ENCODE data around the gene TMC6. TPM values are rescaled to one million over a fixed set of nuclear protein-coding genes. Genes with fewer than 3 reads are reported as not detected.

Gene TMC6
- total and polyA plus RNA-seq, 2 of the 13 experiments (the other 11 are each of a cell fraction or from before 2014, with no cell fraction given), result 48.4 to 99.1 TPM

DNA sequence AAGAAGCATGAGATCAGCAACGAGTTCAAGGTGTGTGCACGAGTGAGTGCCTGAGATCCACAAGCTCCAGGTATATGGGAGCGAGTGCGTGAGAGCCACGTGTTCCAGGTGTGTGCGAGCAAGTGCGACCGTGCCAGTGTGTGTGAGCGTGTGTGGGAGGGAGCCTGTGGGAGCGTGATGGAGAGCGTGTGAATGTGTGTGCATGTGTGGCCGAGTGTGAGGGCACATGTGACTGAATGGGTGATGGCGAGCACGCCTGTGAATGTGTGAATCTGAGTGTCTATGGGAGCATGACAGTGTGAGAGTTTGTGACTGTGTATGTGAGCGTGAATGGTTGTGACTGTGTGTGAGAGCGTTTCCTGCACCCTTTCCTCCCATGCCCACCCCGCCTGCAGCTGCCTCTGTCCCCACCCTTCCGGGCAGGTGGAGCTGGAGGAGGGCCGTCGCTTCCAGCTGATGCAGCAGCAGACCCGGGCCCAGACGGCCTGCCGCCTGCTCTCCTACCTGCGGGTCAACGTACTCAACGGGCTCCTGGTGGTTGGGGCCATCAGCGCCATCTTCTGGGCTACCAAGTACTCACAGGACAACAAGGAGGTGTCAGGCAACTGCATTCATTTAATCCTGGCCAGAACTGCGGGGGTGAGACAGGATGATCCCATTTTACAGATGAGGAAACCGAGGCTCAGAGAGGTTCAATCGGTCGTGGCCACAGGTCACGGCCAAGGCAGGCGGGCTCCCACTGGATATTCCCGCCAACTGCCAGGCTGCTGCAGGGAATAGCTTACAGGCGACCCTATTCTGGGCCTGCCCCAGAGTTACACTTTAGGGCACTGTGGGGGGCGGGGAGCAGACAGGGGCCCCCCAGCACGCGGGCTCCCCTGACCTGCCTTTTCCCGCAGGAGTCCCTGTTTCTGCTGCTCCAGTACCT is 5.7 kb upstream of the TMC6 start (continued):
- TF ChIP-seq, protein P1, sequence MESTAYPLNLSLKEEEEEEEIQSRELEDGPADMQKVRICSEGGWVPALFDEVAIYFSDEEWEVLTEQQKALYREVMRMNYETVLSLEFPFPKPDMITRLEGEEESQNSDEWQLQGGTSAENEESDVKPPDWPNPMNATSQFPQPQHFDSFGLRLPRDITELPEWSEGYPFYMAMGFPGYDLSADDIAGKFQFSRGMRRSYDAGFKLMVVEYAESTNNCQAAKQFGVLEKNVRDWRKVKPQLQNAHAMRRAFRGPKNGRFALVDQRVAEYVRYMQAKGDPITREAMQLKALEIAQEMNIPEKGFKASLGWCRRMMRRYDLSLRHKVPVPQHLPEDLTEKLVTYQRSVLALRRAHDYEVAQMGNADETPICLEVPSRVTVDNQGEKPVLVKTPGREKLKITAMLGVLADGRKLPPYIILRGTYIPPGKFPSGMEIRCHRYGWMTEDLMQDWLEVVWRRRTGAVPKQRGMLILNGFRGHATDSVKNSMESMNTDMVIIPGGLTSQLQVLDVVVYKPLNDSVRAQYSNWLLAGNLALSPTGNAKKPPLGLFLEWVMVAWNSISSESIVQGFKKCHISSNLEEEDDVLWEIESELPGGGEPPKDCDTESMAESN (CRISPR knock-in tag; conservative IDR thresholded peaks at IDR 0.05), result peak; percentile 72
- TF ChIP-seq NFKBIZ (CRISPR knock-in tag; IDR thresholded peaks at IDR 0.05) (no peak), HHEX (CRISPR knock-in tag; IDR thresholded peaks at IDR 0.05) (no peak), ZNF563 (CRISPR knock-in tag; IDR thresholded peaks at IDR 0.05) (peak; percentile 38; the same call in 1 of the 2 replicates), DZIP1 (CRISPR knock-in tag; IDR thresholded peaks at IDR 0.05) (peak; percentile 47; the same call in 1 of the 2 replicates), CCDC6 (CRISPR knock-in tag; IDR thresholded peaks at IDR 0.05) (0 out of 2 replicates have a peak, but pooled peaks have one; percentile 20), ZNF329 (CRISPR knock-in tag; IDR thresholded peaks at IDR 0.05; ENCODE audit: low read depth) (0 out of 2 replicates have a peak, but pooled peaks have one; percentile 38), ERF (CRISPR knock-in tag; IDR thresholded peaks at IDR 0.05) (no peak)
- TF ChIP-seq, protein P2, sequence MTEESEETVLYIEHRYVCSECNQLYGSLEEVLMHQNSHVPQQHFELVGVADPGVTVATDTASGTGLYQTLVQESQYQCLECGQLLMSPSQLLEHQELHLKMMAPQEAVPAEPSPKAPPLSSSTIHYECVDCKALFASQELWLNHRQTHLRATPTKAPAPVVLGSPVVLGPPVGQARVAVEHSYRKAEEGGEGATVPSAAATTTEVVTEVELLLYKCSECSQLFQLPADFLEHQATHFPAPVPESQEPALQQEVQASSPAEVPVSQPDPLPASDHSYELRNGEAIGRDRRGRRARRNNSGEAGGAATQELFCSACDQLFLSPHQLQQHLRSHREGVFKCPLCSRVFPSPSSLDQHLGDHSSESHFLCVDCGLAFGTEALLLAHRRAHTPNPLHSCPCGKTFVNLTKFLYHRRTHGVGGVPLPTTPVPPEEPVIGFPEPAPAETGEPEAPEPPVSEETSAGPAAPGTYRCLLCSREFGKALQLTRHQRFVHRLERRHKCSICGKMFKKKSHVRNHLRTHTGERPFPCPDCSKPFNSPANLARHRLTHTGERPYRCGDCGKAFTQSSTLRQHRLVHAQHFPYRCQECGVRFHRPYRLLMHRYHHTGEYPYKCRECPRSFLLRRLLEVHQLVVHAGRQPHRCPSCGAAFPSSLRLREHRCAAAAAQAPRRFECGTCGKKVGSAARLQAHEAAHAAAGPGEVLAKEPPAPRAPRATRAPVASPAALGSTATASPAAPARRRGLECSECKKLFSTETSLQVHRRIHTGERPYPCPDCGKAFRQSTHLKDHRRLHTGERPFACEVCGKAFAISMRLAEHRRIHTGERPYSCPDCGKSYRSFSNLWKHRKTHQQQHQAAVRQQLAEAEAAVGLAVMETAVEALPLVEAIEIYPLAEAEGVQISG (CRISPR knock-in tag; IDR thresholded peaks at IDR 0.05), result peak; percentile 52; the same call in 1 of the 2 replicates
- TF ChIP-seq, protein P3, sequence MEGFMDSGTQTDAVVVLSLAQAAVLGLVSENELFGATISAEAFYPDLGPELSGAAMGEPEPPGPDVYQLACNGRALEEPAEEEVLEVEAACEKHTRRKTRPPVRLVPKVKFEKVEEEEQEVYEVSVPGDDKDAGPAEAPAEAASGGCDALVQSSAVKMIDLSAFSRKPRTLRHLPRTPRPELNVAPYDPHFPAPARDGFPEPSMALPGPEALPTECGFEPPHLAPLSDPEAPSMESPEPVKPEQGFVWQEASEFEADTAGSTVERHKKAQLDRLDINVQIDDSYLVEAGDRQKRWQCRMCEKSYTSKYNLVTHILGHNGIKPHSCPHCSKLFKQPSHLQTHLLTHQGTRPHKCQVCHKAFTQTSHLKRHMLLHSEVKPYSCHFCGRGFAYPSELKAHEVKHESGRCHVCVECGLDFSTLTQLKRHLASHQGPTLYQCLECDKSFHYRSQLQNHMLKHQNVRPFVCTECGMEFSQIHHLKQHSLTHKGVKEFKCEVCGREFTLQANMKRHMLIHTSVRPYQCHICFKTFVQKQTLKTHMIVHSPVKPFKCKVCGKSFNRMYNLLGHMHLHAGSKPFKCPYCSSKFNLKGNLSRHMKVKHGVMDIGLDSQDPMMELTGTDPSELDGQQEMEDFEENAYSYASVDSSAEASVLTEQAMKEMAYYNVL (CRISPR knock-in tag; IDR thresholded peaks at IDR 0.05; ENCODE audit: borderline replicate concordance), result peak; percentile 31; the same call in 1 of the 2 replicates
- TF ChIP-seq, protein P4, sequence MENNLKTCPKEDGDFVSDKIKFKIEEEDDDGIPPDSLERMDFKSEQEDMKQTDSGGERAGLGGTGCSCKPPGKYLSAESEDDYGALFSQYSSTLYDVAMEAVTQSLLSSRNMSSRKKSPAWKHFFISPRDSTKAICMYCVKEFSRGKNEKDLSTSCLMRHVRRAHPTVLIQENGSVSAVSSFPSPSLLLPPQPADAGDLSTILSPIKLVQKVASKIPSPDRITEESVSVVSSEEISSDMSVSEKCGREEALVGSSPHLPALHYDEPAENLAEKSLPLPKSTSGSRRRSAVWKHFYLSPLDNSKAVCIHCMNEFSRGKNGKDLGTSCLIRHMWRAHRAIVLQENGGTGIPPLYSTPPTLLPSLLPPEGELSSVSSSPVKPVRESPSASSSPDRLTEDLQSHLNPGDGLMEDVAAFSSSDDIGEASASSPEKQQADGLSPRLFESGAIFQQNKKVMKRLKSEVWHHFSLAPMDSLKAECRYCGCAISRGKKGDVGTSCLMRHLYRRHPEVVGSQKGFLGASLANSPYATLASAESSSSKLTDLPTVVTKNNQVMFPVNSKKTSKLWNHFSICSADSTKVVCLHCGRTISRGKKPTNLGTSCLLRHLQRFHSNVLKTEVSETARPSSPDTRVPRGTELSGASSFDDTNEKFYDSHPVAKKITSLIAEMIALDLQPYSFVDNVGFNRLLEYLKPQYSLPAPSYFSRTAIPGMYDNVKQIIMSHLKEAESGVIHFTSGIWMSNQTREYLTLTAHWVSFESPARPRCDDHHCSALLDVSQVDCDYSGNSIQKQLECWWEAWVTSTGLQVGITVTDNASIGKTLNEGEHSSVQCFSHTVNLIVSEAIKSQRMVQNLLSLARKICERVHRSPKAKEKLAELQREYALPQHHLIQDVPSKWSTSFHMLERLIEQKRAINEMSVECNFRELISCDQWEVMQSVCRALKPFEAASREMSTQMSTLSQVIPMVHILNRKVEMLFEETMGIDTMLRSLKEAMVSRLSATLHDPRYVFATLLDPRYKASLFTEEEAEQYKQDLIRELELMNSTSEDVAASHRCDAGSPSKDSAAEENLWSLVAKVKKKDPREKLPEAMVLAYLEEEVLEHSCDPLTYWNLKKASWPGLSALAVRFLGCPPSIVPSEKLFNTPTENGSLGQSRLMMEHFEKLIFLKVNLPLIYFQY (CRISPR knock-in tag; IDR thresholded peaks at IDR 0.05; ENCODE audit: borderline replicate concordance), result peak; percentile 85; the same call in 1 of the 2 replicates

Data from HepG2 (cell line).